Mesothelial cell of epicardium (in vitro differentiated cells): Measurements from ENCODE around the gene AURKAIP1. TPM values are rescaled to one million over a fixed set of nuclear protein-coding genes. Genes with fewer than 3 reads are reported as not detected.

ENCODE experiments used
- DNase-seq, 2 experiments: peaks; one replicate each; pipeline ENCODE4 v3.0.0; 2021; ENCODE audit warnings: low spot score in 2 of 2; ENCODE audit not compliant: unreplicated experiment in 2 of 2
- H3K27ac Mint-ChIP-seq: 2 replicates; pipeline ENCODE4 v1.8.0; 2021; ENCODE audit warnings: mixed read lengths
- H3K27me3 Mint-ChIP-seq: 2 replicates; pipeline ENCODE4 v1.8.0; 2021; ENCODE audit warnings: low read depth, mixed read lengths
- H3K36me3 Mint-ChIP-seq: 2 replicates; pipeline ENCODE4 v1.8.0; 2021; ENCODE audit warnings: mixed read lengths
- H3K4me1 Mint-ChIP-seq: 2 replicates; pipeline ENCODE4 v1.8.0; 2021; ENCODE audit warnings: mixed read lengths
- H3K4me3 Mint-ChIP-seq: 2 replicates; pipeline ENCODE4 v1.8.0; 2021; ENCODE audit warnings: mild to moderate bottlenecking, moderate library complexity, mixed read lengths
- H3K9me3 Mint-ChIP-seq: 2 replicates; pipeline ENCODE4 v1.8.0; 2021; ENCODE audit warnings: mixed read lengths
- CTCF ChIP-seq: fragments of 200-600 bp; sonication (generic); IDR thresholded peaks from one replicate; pipeline ENCODE4 v1.5.0; 2021; ENCODE audit warnings: antibody characterized with exemption; ENCODE audit not compliant: unreplicated experiment
- total RNA-seq: library from RNA; stranded (reverse); gene quantifications from 3 replicates; pipeline ENCODE4 v1.2.1, GENCODE V29; 2021

The AURKAIP1 gene
- total RNA-seq, 1 donor from 2014 or later, result 75.5 TPM

GRCh38 chr1:1380860-1381259 is 5.9 kb upstream of the AURKAIP1 start:
- Mint-ChIP-seq H3K27me3 (no peaks in the 10 kb centered on the region), H3K36me3 (peaks cover 6% of the 10 kb centered on the region), H3K27ac (no peak overlapping the region), H3K4me3 (no peak overlapping the region), H3K4me1 (no peaks in the 10 kb centered on the region), H3K9me3 (no peaks in the 10 kb centered on the region)
- no peak for DNase-seq
- no peak for TF ChIP-seq CTCF

GRCh38 chr1:1377540-1378205 is 2.7 kb upstream of the AURKAIP1 start:
- Mint-ChIP-seq H3K9me3 (no peaks in the 10 kb centered on the region), H3K27me3 (no peaks in the 10 kb centered on the region), H3K4me3 (no peak overlapping the region), H3K27ac (no peak overlapping the region), H3K4me1 (peaks cover 12% of the 10 kb centered on the region), H3K36me3 (no peaks in the 10 kb centered on the region)
- DNase-seq, result no peak
- no peak for TF ChIP-seq CTCF

- Mint-ChIP-seq H3K4me1 (peaks cover 14% of the 10 kb centered on the region), H3K27me3 (no peaks in the 10 kb centered on the region), H3K9me3 (no peaks in the 10 kb centered on the region), H3K36me3 (no peaks in the 10 kb centered on the region), H3K4me3 (peak overlapping the region; percentile 83), H3K27ac (no peak overlapping the region)
- no peak for TF ChIP-seq CTCF
- DNase-seq, result no peak
Observed at GRCh38 chr1:1376551-1377226, 1.7 kb upstream of the AURKAIP1 start.

GRCh38 chr1:1374589-1374928 is 448 bp downstream of the AURKAIP1 start:
- Mint-ChIP-seq H3K9me3 (no peaks in the 10 kb centered on the region), H3K36me3 (no peaks in the 10 kb centered on the region), H3K27ac (peak overlapping the region; percentile 66), H3K27me3 (no peaks in the 10 kb centered on the region), H3K4me3 (peak overlapping the region; percentile 83), H3K4me1 (peaks cover 14% of the 10 kb centered on the region)
- no peak for TF ChIP-seq CTCF
- no peak for DNase-seq

- Mint-ChIP-seq H3K27ac (peak overlapping the region; percentile 66), H3K4me1 (peaks cover 14% of the 10 kb centered on the region), H3K36me3 (no peaks in the 10 kb centered on the region), H3K9me3 (no peaks in the 10 kb centered on the region), H3K4me3 (peak overlapping the region; percentile 83), H3K27me3 (no peaks in the 10 kb centered on the region)
- no peak for DNase-seq
- TF ChIP-seq CTCF, result no peak
Observed at GRCh38 chr1:1373815-1374588, 1.0 kb downstream of the AURKAIP1 start.
